B cell (primary cell): ENCODE measurements around the gene GRM2.

ENCODE experiments used
- EZH2 ChIP-seq: IDR thresholded peaks from 2 replicates; pipeline ENCODE4 v1.6.1; 2012; ENCODE audit warnings: borderline replicate concordance, low read depth, mild to moderate bottlenecking, moderate library complexity, low read length; ENCODE audit not compliant: insufficient read depth, poor library complexity, severe bottlenecking
- TF ChIP-seq, protein P1 (sequence below): fragments of 200-600 bp; IDR thresholded peaks from one replicate; pipeline ENCODE4 v1.8.0; 2022; ENCODE audit warnings: antibody characterized with exemption, mild to moderate bottlenecking

DNA sequence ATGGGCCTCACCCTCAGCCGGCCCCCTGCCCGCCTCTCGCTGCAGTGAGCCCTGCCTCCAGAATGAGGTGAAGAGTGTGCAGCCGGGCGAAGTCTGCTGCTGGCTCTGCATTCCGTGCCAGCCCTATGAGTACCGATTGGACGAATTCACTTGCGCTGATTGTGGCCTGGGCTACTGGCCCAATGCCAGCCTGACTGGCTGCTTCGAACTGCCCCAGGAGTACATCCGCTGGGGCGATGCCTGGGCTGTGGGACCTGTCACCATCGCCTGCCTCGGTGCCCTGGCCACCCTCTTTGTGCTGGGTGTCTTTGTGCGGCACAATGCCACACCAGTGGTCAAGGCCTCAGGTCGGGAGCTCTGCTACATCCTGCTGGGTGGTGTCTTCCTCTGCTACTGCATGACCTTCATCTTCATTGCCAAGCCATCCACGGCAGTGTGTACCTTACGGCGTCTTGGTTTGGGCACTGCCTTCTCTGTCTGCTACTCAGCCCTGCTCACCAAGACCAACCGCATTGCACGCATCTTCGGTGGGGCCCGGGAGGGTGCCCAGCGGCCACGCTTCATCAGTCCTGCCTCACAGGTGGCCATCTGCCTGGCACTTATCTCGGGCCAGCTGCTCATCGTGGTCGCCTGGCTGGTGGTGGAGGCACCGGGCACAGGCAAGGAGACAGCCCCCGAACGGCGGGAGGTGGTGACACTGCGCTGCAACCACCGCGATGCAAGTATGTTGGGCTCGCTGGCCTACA, 8.5 kb downstream of the GRM2 start:
- TF ChIP-seq, protein P1, sequence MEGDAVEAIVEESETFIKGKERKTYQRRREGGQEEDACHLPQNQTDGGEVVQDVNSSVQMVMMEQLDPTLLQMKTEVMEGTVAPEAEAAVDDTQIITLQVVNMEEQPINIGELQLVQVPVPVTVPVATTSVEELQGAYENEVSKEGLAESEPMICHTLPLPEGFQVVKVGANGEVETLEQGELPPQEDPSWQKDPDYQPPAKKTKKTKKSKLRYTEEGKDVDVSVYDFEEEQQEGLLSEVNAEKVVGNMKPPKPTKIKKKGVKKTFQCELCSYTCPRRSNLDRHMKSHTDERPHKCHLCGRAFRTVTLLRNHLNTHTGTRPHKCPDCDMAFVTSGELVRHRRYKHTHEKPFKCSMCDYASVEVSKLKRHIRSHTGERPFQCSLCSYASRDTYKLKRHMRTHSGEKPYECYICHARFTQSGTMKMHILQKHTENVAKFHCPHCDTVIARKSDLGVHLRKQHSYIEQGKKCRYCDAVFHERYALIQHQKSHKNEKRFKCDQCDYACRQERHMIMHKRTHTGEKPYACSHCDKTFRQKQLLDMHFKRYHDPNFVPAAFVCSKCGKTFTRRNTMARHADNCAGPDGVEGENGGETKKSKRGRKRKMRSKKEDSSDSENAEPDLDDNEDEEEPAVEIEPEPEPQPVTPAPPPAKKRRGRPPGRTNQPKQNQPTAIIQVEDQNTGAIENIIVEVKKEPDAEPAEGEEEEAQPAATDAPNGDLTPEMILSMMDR: no peak
- no peak for TF ChIP-seq EZH2
